Heart right ventricle (tissue), 16 donors: ENCODE results near the gene NOPCHAP1. TPM values are rescaled to one million over a fixed set of nuclear protein-coding genes. Genes with fewer than 3 reads are reported as not detected.

ENCODE experiments used
- ATAC-seq, 8 donors: fragments of 200-7000 bp; cut with Tn5 transposase; one replicate each; pipeline ENCODE4 v1.9.1; 2020; ENCODE audit warnings: mild to moderate bottlenecking in 8 of 8, moderate library complexity in 8 of 8, moderate number of reproducible peaks in 1 of 8
- DNase-seq, 2 donors: peaks; one replicate each; pipeline ENCODE4 v3.0.0-alpha.2; 2020
- H3K27ac ChIP-seq, 10 donors: fragments of 200-600 bp; sonication (generic) in 2 of 10; one replicate each; pipeline versions ENCODE4 v1.5.0 to v1.8.0; 2020 to 2022; ENCODE audit warnings: mild to moderate bottlenecking in 3 of 10
- H3K27me3 ChIP-seq, 7 donors: fragments of 200-600 bp; one replicate each; pipeline ENCODE4 v1.8.0; 2021 to 2022; ENCODE audit warnings: mild to moderate bottlenecking in 2 of 7
- H3K36me3 ChIP-seq, 9 donors: fragments of 200-600 bp; sonication (generic) in 1 of 9; one replicate each; pipeline versions ENCODE4 v1.5.0 to v1.8.0; 2020 to 2022; ENCODE audit warnings: mild to moderate bottlenecking in 2 of 9
- H3K4me1 ChIP-seq, 9 donors: fragments of 200-600 bp; sonication (generic) in 1 of 9; one replicate each; pipeline versions ENCODE4 v1.5.0 to v1.8.0; 2020 to 2022; ENCODE audit warnings: mild to moderate bottlenecking in 4 of 9
- H3K4me3 ChIP-seq, 10 donors: fragments of 200-600 bp; sonication (generic) in 2 of 10; one replicate each; pipeline versions ENCODE4 v1.5.0 to v1.8.0; 2020 to 2022; ENCODE audit warnings: mild to moderate bottlenecking in 7 of 10, moderate library complexity in 2 of 10
- H3K9me3 ChIP-seq, 11 donors: fragments of 200-600 bp in 10 of 11; sonication (generic) in 2 of 11; one replicate each; pipeline versions ENCODE4 v1.5.0 to v1.8.0; 2013 to 2022; ENCODE audit warnings: mild to moderate bottlenecking in 2 of 11, control low read depth in 1 of 11, moderate library complexity in 1 of 11
- CTCF ChIP-seq, 9 donors: fragments of 200-600 bp; sonication (generic) in 2 of 9; IDR thresholded peaks; one replicate each; pipeline versions ENCODE4 v1.5.0 to v1.8.0; 2021 to 2022; ENCODE audit warnings: antibody characterized with exemption in 9 of 9, mild to moderate bottlenecking in 5 of 9, moderate library complexity in 1 of 9
- WGBS, 2 donors: extraction: QIAGEN DNeasy Blood & Tissue Kit; methylation state at CpG; one replicate each; pipeline ENCODE4 v1.1.7; 2013; ENCODE audit warnings: inconsistent platforms in 1 of 2; 5-methylcytosine and 5-hydroxymethylcytosine counted together
- intact Hi-C, 10 donors: fragments of 100-400 bp; cut with DNase I; formaldehyde crosslinking; loops; one replicate each; pipeline versions ENCODE4 v1.11.1 to v1.14.2; 2022
- polyA plus RNA-seq, 2 donors: library from polyadenylated mRNA; stranded (reverse); fragments of 200-250 nt; gene quantifications; one replicate each; pipeline ENCODE4 v1.2.3, GENCODE V29; 2013
- total RNA-seq, 10 donors: library from RNA; stranded (reverse); fragmentation: NEBNext Ultra II Directional in 3 of 10; extraction: Animal tissue kit (Norgen Biotek cat#: 25700) in 3 of 10; gene quantifications; one replicate each; pipeline versions ENCODE4 v1.2.1 to v1.2.4, GENCODE V29; 2021 to 2023
- donor health status: Arrhythmogenic right ventricular cardiomyopathy.
- donor health status: ischemic (EF 13 %, LVEDD 7.1; RV severe dilation, severe dysfunction).
- donor health status: healthy with polysubstance abuse.
- donor health status: DM: no; HTN: yes; CAD: no.
- donor health status: DM: no; HTN: no; CAD: no.
- donor health status: ischemic (EF 25% LVEDD 6.9; RV normal size, moderate dysfunction).
- donor health status: ischemic (EF 25% LVEDD 5.7; RV mildly dilated, moderate dysfunction).
- donor health status: healthy.
- donor health status: DM: yes; HTN: yes; CAD: no.
- donor health status: Ischemic cardiomyopathy.
- donor health status: ischemic (EF 35%, LVEDD 5.7; RV mildly dilated, moderate dysfunction).
- donor health status: nonischemic (EF 11% LVEDD 7.7; RV severe dilation, severe dysfunction).
- donor health status: DM: yes; HTN: yes; CAD: no.
- donor health status: PGD.
- donor health status: ischemic (EF 29% LVEDD 5.4; RV normal size, mild dysfunction).
- donor health status: nonischemic (EF 23%, LVEDD 6.1; RV moderate dilation, normal function).

The NOPCHAP1 gene
- total and polyA plus RNA-seq, 12 donors = 4.5 to 14.5 (median 10.9) TPM

DNA sequence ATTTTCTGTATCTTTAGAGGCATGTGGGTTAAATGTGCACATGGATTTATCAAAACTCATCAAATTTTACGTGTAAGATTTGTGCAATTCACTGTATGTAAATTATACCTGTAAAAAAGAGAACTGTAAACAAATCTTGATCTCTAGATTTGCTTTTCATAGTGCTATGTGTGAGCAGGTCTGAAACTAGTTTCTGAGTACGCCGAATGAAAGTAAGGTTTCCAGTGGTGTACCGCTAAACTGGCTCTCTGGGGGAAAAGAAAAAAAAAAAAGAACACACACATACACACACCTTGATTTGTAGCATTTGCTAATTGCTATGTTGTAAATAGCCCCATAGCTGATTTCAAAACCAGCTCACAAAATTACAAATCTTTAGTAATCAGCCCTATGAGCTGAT, 19.4 kb upstream of the NOPCHAP1 start:
- Histone ChIP-seq H3K4me3 (no peak overlapping the region), H3K36me3 (no peaks in the 10 kb centered on the region), H3K9me3 (peaks cover 0 to 5% (median 0%) of the 10 kb centered on the region in 11 donors), H3K27ac (no peak overlapping the region), H3K27me3 (peaks cover 0 to 18% (median 14%) of the 10 kb centered on the region in 7 donors), H3K4me1 (no peaks in the 10 kb centered on the region)
- ATAC-seq (no peak), DNase-seq (no peak)
- intact Hi-C loops = no loop called here
- 92 to 96% methylated on average over 4 of the region's 4 CpGs for WGBS, 2 donors
- TF ChIP-seq CTCF (IDR thresholded peaks at IDR 0.05) = no peak

DNA sequence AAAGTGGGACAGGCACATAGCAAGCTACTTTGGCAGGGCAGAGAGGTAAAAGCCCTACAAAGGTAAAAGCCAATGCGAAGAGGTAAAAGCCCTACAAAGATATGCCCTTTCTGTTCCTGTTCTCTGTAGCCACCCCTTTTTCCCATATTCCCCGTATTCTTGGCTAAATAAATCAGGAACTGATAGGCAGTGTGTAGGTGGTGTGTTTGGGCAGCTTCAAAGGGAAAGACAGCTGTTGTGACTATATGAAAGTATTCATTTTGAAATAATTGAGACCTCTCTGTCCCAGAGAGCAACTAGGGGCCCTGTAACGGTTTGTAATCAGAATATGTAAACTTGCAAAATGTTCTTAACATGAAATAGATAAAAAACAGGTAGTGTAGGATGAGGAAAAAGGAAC, 16.8 kb upstream of the NOPCHAP1 start:
- Histone ChIP-seq H3K27ac (no peak overlapping the region), H3K4me3 (no peak overlapping the region), H3K4me1 (peaks cover 0 to 2% (median 0%) of the 10 kb centered on the region in 9 donors), H3K9me3 (peaks cover 0 to 5% (median 0%) of the 10 kb centered on the region in 11 donors), H3K36me3 (no peaks in the 10 kb centered on the region), H3K27me3 (peaks cover 0 to 5% (median 1%) of the 10 kb centered on the region in 7 donors)
- DNase-seq (no peak), ATAC-seq (peak in 1 of 8 donors; percentile 22)
- WGBS, 2 donors = 74 to 75% methylated on average over 3 of the region's 3 CpGs
- intact Hi-C loops = no loop called here
- TF ChIP-seq CTCF (IDR thresholded peaks at IDR 0.05) = no peak

DNA sequence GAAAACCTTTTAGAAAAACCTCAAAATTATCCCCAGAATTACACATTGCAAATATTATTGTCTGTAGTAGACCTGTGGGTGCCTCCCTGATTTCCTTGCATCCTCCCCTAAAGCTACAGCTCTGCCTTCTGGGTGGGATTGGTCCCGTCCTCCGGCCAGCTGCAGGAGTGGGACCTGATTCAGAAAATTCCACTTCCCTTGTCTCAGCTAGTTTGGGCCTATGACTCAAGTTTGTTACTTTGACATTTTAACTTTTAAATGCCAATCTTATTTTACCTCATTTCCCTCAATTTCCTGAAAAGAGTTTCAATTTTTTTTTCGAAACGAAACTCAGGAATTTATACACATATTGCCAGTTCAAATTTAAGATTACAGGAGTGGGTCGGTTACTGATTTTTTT, 14.8 kb upstream of the NOPCHAP1 start:
- no peaks in the 10 kb centered on the region for H3K9me3 ChIP-seq
- DNase-seq = no peak
- H3K27me3 ChIP-seq = no peaks in the 10 kb centered on the region
- intact Hi-C loops = no loop called here
- H3K4me1 ChIP-seq = peaks cover 0 to 7% (median 0%) of the 10 kb centered on the region in 9 donors
- no peak for TF ChIP-seq CTCF (IDR thresholded peaks at IDR 0.05)
- H3K27ac ChIP-seq = no peak overlapping the region
- WGBS, 2 donors = 65 to 69% methylated on average over 5 of the region's 5 CpGs
- peak in 2 of 8 donors; percentile 49 to 58 for ATAC-seq
- no peak overlapping the region for H3K4me3 ChIP-seq
- H3K36me3 ChIP-seq = no peaks in the 10 kb centered on the region

DNA sequence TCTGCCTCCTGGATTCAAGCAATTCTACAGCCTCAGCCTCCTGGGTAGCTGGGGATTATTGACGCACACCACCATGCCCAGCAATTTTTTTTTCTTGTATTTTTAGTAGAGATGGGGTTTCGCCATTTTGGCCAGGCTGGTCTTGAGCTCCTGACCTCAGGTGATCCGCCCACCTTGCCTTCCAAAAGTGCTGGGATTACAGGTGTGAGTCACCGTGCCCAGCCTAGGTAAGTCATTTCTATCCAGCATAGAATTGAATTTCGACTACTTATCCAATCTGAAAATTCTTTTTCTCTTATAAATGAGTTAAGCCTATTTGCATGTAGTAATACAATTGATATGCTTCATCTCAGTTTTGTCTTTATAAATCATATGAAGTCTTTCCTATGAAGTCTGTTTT, 12.9 kb upstream of the NOPCHAP1 start:
- TF ChIP-seq CTCF (IDR thresholded peaks at IDR 0.05) = no peak
- WGBS, 2 donors = 92 to 95% methylated on average over 5 of the region's 5 CpGs
- ATAC-seq (no peak), DNase-seq (no peak)
- intact Hi-C loops = no loop called here
- H3K4me1 ChIP-seq = peaks cover 0 to 11% (median 0%) of the 10 kb centered on the region in 9 donors
- H3K27me3 ChIP-seq = no peaks in the 10 kb centered on the region
- no peak overlapping the region for H3K4me3 ChIP-seq
- no peaks in the 10 kb centered on the region for H3K9me3 ChIP-seq
- H3K36me3 ChIP-seq = no peaks in the 10 kb centered on the region
- no peak overlapping the region for H3K27ac ChIP-seq
